GM18517 (cell line): Measurements from ENCODE around the gene NKAIN2.
"Not testable (repeated sequence)": the region's sequence is repeated elsewhere in the genome, so short reads cannot be mapped to it uniquely, and the experiment has no call there.

Experiments used
- ATAC-seq: cut with Tn5 transposase; IDR thresholded peaks from one replicate; pipeline ENCODE4 v1.9.1; 2021; ENCODE audit warnings: mild to moderate bottlenecking, moderate library complexity; ENCODE audit not compliant: unreplicated experiment

The NKAIN2 gene

DNA sequence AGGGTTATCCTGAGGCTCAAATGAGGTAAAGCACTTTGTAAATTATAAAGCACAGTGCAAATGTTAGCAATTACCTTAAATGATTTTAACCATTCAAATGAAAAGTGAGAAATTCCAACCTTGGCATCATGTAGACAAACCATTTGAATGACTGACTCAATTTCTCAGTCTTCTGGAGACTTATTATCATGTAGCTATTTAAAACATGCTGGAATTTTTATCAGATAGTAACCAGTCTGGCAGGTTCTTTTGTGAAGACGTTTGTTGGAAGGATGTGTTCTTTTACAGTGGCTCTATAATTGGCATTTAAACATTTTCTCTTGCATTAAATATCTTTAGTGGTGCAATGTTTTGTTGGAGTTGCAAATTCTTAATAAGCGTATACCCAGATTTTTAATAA is 386.6 kb downstream of the NKAIN2 start:
- ATAC-seq = no peak

DNA sequence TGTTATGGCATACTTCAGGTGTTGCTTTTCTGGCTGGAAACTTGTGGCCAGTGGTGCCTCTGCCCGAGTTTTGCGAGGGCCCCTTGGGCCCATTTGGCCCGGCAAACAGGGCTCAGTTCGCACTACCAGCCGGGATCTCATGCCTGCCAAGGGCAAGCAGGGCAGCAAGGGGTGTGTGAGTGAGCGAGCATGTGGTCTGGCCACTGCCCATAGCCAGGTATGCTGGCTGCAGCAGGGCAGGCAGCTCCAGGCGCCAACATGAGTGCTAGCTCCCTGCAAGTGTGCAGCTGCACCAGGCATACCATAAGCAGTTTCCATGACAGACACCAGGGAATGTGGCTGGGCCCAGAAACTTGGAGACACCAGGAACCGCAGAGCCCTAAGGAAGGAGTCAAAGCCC is 389.5 kb downstream of the NKAIN2 start:
- ATAC-seq = no peak

DNA sequence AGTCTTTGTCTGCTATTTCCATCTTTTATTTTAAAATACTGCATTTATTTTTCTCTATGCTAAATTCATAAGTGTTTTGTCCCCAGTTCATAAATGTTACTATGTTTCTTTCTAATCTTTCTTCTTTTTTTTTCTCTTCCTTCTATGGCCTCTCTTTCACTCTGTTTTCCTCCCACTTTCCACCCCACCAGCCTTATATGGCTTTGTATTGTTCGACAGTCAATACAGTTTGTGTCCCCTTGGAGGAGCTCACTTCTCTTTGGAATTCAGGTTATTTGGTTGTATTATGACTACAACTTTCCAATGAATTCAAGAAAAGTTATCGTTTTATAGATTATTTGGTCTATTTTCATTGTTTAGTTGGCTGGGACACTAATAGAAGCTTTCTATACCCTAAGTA is 393.5 kb downstream of the NKAIN2 start:
- no peak for ATAC-seq

DNA sequence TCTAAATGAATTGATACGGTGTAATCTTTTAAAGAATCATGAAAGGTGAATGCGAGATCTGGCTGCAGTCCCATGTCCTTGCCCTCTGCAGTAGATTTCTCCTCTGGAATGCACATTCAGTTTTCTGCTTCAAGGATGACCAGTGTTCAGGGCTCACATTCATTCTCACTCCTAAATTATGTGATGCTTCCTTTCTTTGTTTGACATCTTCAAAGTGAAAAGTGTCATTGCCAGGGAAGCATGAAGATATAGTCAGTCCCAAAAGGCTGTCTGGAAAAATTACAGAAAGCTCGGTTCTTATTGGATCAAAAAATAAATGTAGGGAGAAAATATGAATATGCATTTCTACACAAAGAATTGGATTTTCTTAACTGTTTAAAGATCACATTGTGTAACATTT is 395.6 kb downstream of the NKAIN2 start:
- no peak for ATAC-seq

DNA sequence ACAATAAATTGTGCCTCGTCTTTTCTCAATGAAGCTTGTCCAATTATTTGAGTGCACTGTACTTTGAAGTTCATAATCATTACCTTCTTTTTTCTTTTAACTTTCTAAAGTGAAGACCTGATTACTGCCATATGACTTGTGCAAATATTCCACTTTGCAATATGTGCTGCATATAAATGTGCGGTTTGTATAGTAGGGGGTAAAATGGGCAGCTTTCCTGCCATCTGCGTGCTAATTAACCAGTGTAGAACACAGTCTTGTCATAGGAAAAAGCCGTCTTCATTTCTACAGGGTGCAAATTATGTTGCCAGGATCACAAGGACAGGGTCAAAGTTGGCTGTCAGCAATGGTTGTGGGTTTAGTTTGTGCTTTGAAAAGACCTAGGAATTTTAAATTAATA is 397.0 kb downstream of the NKAIN2 start:
- ATAC-seq = no peak

DNA sequence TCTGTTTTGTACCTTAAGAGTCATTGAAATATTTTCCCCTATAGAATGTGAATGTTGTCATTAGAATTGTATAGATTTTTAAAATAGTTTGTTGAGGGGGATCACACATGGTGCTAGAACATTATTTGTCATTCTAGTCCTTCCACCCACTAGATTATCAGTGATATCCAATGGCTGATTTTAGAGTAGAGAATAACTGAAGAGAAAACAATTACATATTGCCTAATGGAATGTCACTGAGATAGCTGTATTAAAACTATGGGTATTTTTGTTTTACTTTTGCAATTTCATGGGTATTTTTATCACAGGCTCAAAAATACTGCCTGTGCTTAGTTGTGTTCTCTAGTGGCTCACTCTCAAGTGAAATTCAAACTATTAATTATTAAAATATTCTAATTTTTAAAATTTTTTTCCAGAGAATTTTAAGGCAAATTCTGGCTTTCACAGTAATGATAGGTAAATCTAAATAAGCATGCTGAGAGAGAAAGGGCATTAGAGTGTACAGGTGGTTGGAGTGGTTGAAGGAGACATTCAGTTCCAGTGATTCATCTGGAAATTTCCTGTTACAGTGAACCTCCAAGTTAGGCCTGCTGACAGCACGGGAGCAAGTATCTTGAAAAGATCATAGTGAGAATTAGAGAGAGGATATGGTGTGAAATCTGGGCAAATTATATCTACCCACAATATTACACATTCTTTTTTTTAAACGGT is 399.6 kb downstream of the NKAIN2 start:
- no peak for ATAC-seq

DNA sequence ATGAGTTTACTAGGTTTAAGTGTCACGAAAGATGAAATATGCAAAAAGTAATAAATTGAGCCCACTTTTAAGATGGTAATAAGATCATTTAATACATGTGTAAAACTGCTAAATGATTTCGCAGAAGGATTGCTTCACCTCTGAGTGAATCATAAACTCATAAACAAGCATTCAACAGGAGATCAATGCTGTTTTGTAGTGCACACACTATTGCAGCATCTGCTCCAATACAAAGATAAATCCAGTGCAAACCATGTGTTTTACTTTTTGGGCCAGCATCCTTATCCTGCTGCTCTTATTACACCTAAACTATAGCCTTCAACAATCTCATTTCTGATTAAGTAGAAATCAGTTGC is 400.1 kb downstream of the NKAIN2 start:
- no peak for ATAC-seq

DNA sequence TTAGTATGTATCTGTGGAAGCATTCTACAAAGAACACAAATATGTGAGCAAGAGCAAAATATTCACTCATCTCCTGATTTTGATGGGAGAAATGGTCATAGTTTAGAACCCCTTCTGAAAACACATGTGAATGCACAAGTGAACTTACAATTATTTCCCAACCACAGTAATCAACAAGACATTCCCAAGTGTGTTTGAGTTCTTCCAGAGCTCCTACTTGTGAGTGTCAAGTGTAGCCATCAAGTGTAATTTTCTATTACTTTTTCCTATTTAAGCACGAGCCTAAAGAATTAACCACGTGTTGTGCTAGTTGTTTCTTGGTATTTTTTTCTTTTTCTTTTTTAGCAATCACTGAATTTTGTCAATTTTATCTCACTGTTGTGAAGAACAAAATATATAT is 402.3 kb downstream of the NKAIN2 start:
- ATAC-seq = no peak

DNA sequence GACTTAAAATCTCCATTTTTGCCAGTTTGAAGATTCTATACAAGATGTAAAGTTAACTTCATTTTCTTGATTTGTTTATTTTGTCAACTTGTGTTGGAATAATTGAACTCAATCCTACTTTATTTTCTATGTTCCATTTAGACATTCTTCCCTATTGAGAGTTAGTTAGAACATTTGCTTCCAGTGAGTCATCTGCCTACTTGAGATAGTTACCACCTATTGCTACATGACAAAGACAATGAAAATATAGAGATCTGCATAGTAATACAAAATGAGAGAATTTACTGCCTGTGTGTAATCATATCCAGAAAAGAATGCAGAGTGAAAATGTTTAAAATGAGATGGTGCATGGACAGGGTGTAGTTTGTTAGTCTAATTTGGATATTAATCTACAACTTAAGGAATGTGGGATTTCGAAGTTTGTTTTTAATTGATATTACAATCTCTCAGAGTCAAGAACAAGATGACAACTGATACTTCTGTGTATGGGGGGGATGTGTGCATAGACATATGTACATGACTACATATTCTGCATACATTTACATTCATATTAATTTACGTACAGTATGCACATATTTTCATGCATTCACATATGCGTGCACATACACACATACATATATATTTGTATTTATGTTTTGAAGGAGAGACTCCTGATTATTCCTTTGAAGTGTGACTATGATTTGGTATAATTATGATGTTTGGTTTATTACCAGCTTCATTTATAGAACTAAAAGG is 420.1 kb downstream of the NKAIN2 start:
- ATAC-seq = no peak

DNA sequence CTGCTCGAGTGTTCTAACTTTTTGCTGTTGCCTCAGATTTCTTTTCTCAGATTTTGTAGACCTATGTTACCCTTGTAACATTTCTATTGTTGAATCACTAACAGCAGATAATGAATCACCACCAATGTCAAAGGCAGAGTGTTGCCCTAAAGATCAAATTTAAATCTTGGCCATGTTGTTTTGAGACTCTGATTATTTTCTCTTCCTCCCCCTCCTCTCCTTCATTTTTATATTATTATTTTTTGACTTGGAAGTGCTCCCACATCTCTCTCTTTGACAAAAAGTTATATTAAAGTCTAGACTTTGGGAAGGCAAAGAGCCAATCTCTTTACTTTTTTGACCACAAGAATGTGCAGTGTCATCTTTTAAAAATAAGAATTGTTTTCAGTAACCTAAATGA is 422.7 kb downstream of the NKAIN2 start:
- no peak for ATAC-seq

DNA sequence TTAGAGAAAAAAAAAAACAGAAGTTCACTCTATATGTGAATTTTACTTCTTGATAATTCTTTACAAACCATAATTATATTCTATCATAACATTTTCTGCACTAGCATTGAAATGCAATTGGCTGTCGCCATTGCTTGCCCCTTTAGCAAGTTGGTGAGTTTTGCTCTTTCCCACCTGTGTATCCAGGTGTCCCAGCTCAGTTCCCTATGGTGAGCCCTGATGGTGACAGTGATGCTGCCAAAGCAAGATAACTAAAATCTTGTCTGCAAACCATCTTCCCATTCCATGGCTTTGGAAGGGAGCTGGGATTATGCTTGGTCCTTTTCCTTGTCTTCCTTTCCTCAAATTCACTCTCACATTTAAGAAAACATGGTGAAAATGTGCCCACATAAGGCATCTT is 429.6 kb downstream of the NKAIN2 start:
- no peak for ATAC-seq

DNA sequence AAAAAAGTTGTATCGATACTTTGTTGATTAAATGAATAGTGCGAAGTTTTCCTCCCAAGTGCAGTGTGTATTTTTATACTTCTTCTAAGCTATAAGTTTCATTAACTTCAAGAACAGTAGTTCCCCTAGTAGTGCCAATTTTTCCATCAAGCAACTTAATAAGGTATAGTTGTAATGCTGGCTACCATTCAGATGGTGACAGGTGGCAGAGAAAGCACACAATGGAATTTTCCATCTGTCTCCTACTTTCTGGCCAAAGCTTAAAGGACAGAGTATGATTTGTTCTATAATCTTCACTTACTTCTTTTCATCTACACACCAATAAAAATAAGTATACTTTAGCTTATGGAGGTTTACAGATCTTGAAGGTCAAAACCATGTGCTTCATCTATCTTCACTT is 431.1 kb downstream of the NKAIN2 start:
- no peak for ATAC-seq

DNA sequence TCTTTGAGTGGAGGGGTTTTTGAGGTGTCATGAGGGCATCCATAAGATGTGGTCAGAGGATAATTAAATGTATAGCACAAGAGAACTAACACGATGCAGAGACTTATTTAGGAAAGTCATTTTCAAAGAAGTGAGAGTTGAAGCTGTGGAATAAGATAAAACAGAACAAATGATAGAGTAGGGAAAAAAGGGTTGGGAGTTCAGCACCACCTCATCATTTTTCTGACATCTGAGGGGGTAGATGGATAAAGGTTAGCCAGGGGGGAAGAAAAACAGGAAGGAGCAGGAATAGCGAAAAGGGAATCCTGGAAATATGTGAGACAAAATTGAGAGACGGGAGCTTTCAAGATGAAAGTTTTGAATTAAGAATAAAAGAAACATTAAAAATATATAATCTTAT is 434.2 kb downstream of the NKAIN2 start:
- no peak for ATAC-seq

DNA sequence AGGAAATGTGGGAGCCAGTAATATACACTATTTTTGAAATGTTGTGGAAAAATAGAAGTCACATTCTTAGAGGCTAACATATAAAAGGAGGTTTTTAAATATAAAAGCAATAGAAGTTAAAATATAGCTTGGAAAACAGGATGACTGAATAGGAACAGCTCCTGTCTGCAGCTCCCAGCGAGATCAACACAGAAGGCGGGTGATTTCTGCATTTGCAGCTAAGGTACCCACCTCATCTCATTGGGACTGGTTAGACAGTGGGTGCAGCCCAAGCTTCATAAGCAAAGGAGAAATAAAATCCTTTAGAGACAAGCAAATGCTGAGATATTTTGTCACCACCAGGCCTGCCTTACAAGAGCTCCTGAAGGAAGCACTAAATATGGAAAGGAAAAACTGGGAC is 434.7 kb downstream of the NKAIN2 start:
- ATAC-seq = not testable (repeated sequence)

DNA sequence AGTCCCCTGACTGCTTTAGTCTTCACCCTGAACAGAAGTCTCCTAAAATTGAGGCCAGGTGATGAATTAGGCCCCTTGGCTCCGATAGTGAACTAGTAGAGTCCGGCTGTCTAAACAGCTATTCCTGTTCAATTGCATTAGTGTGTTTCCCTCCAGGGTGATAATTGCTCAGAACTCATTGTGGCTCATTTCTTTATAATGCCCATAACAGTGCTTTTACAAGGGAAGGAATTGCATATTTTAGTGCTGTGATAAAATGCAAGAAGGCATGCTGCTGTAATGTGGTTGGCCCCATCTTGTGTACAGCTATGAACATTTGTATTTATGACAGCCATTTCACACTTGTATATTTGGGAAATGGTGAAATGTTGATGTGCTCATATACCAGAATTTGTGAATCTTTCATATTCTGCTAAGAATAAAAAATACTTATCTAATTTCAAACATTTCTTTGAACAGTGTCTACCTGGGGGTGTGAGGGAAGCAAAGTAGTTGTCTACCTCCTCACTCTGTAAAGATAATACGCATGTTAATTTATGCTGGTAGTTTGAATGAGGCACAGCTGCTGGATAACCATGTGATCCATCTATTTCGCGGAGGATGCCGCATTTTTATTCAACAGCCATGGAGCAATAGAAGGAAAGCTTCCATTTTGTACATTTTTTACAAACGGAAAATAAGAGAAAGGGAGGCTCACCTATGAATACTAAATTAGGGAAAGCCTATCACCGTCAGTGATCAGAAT is 451.4 kb downstream of the NKAIN2 start:
- no peak for ATAC-seq

DNA sequence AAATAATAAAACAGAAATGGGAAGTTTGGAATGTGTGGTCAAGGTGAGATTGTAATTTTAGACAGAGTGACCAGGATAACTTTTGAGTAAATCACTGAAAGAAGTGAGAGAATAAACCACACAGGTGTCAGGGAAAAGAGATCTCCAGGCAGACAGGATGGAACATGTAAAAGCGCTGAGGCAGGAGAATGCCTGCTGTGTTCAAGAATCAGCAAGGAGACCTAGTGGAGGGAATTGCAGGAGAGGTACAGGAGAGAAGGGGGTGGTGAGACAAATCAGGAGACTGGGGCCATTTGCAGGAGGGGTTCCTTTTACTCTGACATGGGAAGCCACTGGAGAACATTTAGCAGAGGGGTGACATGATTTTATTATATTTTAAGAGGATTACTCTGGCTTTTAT is 456.7 kb downstream of the NKAIN2 start:
- no peak for ATAC-seq

DNA sequence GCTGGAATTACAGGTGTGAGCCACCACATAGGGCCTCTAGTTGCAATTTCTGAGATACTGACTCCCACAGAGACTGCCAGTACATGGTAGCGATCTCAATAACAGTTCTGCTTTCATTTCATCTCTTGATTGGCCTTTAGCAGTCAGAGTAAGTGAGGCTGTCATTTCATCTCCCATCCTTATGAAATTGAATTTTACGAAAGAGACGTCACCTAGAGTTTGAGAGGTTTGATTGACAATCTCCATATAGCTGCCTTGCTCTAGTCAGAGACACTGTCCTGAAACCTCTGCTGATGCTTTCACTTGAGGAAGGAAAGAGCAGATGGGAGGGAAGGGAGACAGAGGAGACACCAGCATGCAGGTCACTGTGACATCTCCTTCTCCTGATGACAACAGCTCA is 466.1 kb downstream of the NKAIN2 start:
- ATAC-seq = no peak

DNA sequence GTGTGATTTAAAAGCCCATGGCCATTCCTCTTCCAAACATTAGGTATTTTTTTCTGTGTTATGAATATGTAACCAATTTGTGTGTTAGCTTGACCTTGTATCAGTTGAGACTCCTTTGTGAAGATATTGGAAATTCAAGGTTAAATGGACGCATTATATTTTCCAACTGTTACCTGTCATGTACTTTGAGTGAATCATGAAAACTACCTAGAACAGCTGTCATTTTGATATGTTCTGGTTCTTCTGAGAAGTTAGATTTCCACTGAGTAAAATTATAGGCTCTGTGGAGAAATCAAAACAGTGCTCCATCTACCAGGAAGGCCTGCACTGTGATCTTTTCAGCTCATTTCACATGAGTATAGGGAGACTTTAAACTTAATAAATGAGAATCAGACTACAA is 470.0 kb downstream of the NKAIN2 start:
- ATAC-seq = no peak

DNA sequence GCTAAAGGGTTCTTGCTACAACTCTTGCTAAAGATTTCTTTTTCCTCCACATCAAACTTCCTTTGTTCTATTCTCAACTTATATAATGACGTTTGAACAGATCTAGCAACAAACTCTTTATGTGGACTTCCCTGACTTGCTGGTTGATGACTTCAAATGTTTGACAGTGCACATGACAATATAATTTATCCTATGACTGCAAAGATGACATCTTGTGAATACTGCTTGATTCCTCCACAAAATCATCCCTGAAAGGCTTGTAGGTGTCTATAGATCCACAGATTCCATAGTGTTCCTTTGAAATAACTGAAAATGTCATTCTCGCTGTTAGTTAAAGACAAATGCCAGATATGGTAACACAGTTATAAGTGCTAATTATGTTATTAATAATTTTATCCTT is 478.9 kb downstream of the NKAIN2 start:
- no peak for ATAC-seq

DNA sequence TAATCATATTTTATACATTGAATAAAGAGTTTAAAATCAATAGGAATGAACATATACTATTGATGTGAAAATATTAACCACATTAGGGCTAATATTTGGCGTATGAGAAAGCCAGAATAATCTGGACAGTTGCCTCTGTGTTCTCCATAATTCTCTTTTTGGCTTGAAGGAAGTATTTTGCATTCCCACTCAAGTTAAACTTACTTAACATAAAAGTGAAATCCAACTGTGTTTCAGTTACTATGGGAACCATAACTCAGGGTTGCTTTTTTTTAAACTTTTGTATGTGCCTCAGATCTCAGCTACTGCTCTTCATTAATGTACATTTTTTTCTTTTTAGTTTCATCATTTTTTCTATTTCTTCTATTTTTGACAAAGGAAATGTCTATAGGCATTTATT is 479.8 kb downstream of the NKAIN2 start:
- no peak for ATAC-seq

DNA sequence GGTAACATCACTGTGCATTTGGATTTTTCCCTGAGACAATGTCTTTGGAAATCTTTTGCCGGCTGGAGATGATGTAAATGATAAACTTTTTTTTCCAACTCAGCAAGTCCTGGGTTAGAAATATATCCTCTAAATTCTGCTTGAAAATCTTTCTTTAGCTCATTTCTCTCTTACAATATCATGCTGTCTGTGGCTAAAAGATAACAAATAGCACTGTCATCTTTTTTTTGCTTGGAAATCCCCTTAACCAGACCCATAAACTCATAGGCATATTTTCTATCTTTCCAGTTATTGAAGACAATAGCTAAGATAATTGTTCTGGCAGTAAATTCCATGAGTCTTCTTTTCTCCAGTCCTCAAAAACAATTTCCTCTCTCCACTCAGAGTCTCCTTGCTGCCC is 481.5 kb downstream of the NKAIN2 start:
- no peak for ATAC-seq

DNA sequence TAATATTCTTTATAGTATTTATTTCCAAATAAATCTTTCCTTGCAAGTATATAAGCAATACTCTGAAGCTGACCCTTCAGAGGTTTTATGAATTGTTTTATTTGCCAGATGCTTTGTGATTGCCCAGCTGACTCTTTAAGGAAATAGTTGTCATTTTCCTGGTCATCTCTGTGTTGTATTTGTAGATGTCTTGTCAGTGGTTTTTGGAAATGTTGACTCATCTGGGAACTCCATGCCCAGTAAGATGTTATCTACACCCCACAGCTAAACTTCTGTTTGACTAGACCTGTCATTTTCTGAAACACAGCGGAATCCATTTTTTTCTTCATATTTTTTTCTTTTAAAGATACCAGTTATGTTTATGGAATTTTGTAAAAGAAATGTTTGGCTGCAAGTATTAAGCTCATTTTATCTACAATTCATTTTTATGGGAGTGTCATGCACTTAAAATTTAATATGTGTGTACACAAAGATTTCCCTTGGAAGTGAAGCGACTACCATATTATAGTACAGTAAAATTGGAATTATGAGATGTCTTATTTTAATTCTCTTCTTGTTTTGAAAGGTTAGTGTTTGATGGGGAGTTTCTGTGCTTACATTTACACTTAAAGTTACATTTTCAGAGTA is 491.0 kb downstream of the NKAIN2 start:
- no peak for ATAC-seq
